ENCODE results near the gene NOXA1. TPM values are rescaled to one million over a fixed set of nuclear protein-coding genes. Genes with fewer than 3 reads are reported as not detected.

The NOXA1 gene
- total RNA-seq, 6 experiments from 2014 or later: 4.7 to 8.0 (median 5.7) TPM

GRCh38 chr9:137429974-137430722 is 7.0 kb downstream of the NOXA1 start:
- no peak overlapping the region for H3K4me3 ChIP-seq
- intact Hi-C loops (cut with DNase I): no loop called here

DNA sequence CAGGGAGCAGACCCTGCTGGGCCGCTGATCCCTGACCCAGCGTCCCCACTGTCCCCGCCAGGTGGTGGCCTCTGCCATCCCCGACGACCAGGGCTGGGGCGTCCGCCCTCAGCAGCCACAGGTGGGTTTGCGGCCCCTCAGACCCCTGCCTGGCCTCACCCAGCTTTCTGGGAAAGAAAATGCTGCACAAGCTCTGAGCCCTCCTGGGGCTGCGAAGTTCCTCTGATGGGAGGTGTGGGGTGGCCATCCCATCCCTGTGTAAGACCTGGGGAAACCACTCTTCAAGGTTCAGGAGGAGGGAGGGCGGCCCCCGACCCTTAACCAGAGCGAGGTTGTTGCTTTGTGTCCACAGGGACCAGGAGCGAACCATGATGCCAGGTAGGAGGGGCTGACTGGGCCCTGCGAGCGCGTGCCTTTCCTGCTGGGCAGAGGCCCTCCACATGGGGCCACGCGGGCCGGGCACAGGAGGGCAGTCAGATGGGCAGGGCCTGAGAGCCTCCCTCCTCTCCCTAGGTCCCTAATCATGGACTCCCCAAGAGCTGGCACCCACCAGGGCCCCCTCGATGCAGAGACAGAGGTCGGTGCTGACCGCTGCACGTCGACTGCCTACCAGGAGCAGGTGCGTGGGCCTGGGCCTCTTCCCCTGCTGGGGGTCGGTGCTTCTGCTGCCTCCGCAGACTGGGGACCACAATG is 7.7 kb downstream of the NOXA1 start:
- Histone ChIP-seq H3K27ac (no peak overlapping the region), H3K4me3 (no peak overlapping the region), H3K36me3 (no peaks in the 10 kb centered on the region), H3K4me1 (no peaks in the 10 kb centered on the region), H3K9me3 (no peaks in the 10 kb centered on the region), H3K27me3 (no peaks in the 10 kb centered on the region)
- TF ChIP-seq POLR2A (IDR thresholded peaks at IDR 0.05) (no peak), CTCF (IDR thresholded peaks at IDR 0.05) (no peak)
- ATAC-seq (no peak), DNase-seq (peak in 2 of 3 donors; percentile 23 to 49)
- 95% methylated on average over 7 of the region's 27 CpGs for WGBS (ENCODE audit: insufficient coverage, low coverage, low lambda C conversion rate, missing lambda C conversion rate)
- intact Hi-C loops (cut with DNase I): no loop called here

More at GRCh38 chr9:137429974-137430722, 7.0 kb downstream of the NOXA1 start:
- H3K9me3 ChIP-seq: no peaks in the 10 kb centered on the region
- H3K27me3 ChIP-seq: no peaks in the 10 kb centered on the region
- H3K4me1 ChIP-seq: no peaks in the 10 kb centered on the region
- no peak for ATAC-seq
- H3K27ac ChIP-seq: no peak overlapping the region
- 66% methylated on average over 7 of the region's 34 CpGs for WGBS (ENCODE audit: insufficient coverage, low coverage, low lambda C conversion rate, missing lambda C conversion rate)
- TF ChIP-seq POLR2A (IDR thresholded peaks at IDR 0.05) (no peak), CTCF (IDR thresholded peaks at IDR 0.05) (no peak)
- peak in 2 of 3 donors; percentile 15 to 51 for DNase-seq
- H3K36me3 ChIP-seq: no peaks in the 10 kb centered on the region

DNA sequence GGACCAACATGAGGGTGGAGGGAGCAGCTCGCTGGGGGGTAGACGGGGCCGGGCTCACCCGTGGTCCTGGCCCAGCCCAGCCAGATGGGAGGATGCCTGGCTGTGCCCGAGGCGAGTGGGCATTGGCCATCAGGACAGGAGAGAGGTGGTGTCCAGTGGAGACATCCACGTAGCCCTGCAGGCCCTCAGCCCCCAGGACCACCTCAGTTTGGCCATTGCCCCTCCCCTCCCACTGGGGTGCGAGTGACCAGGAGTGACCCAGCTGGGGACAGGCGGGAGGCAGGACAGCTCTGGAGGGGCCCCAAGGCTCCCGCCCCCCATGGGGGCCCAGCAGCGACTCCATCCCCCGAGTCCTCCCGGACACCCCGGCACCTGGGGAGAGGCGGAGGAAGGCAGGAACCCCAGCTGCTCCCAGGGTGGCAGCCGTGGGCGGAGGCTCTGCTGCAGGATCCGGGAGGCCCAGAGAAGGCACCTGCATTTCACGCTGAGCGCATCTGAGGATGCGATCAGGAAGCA is 8.3 kb downstream of the NOXA1 start:
- H3K27ac ChIP-seq: no peak overlapping the region
- no peak for TF ChIP-seq POLR2A (IDR thresholded peaks at IDR 0.05)
- TF ChIP-seq CTCF (IDR thresholded peaks at IDR 0.05): no peak
- H3K36me3 ChIP-seq: no peaks in the 10 kb centered on the region
- no peaks in the 10 kb centered on the region for H3K9me3 ChIP-seq
- intact Hi-C loops (cut with DNase I): no loop called here
- H3K4me1 ChIP-seq: no peaks in the 10 kb centered on the region
- WGBS (ENCODE audit: insufficient coverage, low coverage, low lambda C conversion rate, missing lambda C conversion rate): 87% methylated on average over 3 of the region's 21 CpGs
- H3K27me3 ChIP-seq: no peaks in the 10 kb centered on the region
- H3K4me3 ChIP-seq: no peak overlapping the region
- DNase-seq (peak in 2 of 3 donors; percentile 12 to 52), ATAC-seq (no peak)

DNA sequence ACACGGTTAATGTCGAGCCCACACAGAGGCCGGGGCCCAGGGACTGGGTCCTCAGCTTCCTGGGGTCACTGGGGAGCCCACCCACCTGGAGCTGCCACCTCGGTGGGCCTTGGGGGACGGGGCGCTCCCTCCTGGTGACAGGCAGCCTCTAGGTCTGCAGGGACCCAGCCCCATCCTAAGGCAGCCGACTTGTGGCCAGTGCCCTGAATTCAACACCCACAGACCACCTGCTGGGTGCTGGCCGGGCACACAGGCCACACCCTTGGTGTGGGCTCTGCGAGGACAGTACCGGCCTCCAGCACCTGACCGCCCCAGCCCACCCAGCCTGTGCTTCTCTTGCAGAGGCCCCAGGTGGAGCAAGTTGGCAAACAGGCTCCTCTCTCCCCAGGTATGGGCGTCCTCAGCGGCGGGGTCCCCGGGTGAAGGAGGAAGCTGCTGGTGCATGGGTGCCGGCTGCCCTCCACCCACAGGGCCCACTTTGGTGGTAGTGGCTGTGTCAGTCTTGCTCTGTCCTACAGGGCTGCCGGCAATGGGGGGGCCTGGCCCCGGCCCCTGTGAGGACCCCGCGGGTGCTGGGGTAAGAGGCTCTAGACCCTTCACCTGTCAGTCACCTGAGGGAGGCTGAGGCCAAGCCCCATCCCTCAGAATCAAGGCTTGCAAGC is 9.6 kb downstream of the NOXA1 start:
- H3K4me1 ChIP-seq: no peaks in the 10 kb centered on the region
- intact Hi-C loops (cut with DNase I): no loop called here
- WGBS (ENCODE audit: insufficient coverage, low coverage, low lambda C conversion rate, missing lambda C conversion rate): 70% methylated on average over 2 of the region's 20 CpGs
- H3K27me3 ChIP-seq: no peaks in the 10 kb centered on the region
- H3K4me3 ChIP-seq: no peak overlapping the region
- DNase-seq (peak in 2 of 3 donors; percentile 18 to 51), ATAC-seq (no peak)
- TF ChIP-seq CTCF (IDR thresholded peaks at IDR 0.05): no peak
- TF ChIP-seq POLR2A (IDR thresholded peaks at IDR 0.05): no peak
- H3K27ac ChIP-seq: no peak overlapping the region
- H3K9me3 ChIP-seq: no peaks in the 10 kb centered on the region
- no peaks in the 10 kb centered on the region for H3K36me3 ChIP-seq

All from right lobe of liver (tissue), 6 donors.